Endothelial cell of umbilical vein (primary cell): ENCODE measurements around the gene RPE.

ENCODE experiments used
- POLR2A ChIP-seq: IDR thresholded peaks from 2 replicates; pipeline ENCODE4 v1.6.1; 2012; ENCODE audit warnings: low read depth, mild to moderate bottlenecking, control low read depth, low read length
- POLR2AphosphoS5 ChIP-seq: IDR thresholded peaks from 2 replicates; pipeline ENCODE4 v1.6.1; 2012; ENCODE audit warnings: low read depth, mild to moderate bottlenecking, control low read depth, low read length, moderate library complexity; ENCODE audit not compliant: insufficient read depth
- TF ChIP-seq, protein P1 (sequence below), 2 donors: IDR thresholded peaks; 1 replicate in 1 of 2; 2 replicates in 1 of 2; pipeline ENCODE4 v1.5.1; 2011; ENCODE audit warnings: low read length in 2 of 2, mild to moderate bottlenecking in 2 of 2, moderate library complexity in 2 of 2, control low read depth in 1 of 2, inconsistent platforms in 1 of 2, low read depth in 1 of 2; ENCODE audit not compliant: insufficient read depth in 1 of 2; ENCODE audit errors: extremely low read depth in 1 of 2

DNA sequence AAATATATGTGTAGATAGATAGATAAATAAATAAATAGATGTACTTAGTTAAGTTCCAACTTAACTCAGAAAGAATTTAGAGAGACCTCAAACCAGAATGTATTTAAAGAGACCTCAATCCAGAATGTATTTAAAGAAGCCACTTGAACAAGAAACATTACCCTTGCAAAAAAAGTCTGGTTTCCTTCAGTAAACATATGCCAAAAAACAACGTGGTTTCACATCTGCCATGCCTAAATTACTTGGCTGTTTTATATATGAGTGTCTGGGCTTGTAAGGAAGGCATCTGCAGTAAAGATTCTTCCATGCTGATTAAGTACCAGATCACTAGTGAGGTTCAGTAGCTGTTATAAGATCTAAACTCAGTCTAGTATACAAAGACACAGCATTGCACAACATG, 29.1 kb upstream of the RPE start:
- TF ChIP-seq, protein P1, sequence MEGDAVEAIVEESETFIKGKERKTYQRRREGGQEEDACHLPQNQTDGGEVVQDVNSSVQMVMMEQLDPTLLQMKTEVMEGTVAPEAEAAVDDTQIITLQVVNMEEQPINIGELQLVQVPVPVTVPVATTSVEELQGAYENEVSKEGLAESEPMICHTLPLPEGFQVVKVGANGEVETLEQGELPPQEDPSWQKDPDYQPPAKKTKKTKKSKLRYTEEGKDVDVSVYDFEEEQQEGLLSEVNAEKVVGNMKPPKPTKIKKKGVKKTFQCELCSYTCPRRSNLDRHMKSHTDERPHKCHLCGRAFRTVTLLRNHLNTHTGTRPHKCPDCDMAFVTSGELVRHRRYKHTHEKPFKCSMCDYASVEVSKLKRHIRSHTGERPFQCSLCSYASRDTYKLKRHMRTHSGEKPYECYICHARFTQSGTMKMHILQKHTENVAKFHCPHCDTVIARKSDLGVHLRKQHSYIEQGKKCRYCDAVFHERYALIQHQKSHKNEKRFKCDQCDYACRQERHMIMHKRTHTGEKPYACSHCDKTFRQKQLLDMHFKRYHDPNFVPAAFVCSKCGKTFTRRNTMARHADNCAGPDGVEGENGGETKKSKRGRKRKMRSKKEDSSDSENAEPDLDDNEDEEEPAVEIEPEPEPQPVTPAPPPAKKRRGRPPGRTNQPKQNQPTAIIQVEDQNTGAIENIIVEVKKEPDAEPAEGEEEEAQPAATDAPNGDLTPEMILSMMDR (IDR thresholded peaks at IDR 0.05; ENCODE audit: extremely low read depth in 1 of 2, insufficient read depth in 1 of 2, low read depth in 1 of 2, low read length in 2 of 2): no peak
- no peak for TF ChIP-seq POLR2A
- no peak for TF ChIP-seq POLR2AphosphoS5
